ENCODE results near the gene DLAT.

GRCh38 chr11:112002491-112003216 lies 22.6 kb upstream of the DLAT start:
- TF ChIP-seq, protein P1, sequence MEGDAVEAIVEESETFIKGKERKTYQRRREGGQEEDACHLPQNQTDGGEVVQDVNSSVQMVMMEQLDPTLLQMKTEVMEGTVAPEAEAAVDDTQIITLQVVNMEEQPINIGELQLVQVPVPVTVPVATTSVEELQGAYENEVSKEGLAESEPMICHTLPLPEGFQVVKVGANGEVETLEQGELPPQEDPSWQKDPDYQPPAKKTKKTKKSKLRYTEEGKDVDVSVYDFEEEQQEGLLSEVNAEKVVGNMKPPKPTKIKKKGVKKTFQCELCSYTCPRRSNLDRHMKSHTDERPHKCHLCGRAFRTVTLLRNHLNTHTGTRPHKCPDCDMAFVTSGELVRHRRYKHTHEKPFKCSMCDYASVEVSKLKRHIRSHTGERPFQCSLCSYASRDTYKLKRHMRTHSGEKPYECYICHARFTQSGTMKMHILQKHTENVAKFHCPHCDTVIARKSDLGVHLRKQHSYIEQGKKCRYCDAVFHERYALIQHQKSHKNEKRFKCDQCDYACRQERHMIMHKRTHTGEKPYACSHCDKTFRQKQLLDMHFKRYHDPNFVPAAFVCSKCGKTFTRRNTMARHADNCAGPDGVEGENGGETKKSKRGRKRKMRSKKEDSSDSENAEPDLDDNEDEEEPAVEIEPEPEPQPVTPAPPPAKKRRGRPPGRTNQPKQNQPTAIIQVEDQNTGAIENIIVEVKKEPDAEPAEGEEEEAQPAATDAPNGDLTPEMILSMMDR (conservative IDR thresholded peaks at IDR 0.05 in 1 of 2, IDR thresholded peaks at IDR 0.05 in 1 of 2; ENCODE audit: extremely low read depth in 1 of 2, insufficient read depth in 1 of 2, low read depth in 1 of 2, low read length in 2 of 2) = no peak
- no peak for TF ChIP-seq EZH2 (IDR thresholded peaks at IDR 0.05; ENCODE audit: borderline replicate concordance, low read length)

Measured in mammary epithelial cell (primary cell).